OCI-LY1 (cell line): ENCODE measurements around the gene SLC25A13.

Experiments
- H2AFZ ChIP-seq: fragments of 200-600 bp; sonication (generic), shearing (Covaris generic); 2 replicates; pipeline ENCODE4 v1.6.0; 2014; ENCODE audit warnings: antibody characterized with exemption, mild to moderate bottlenecking, low read length
- H3F3A ChIP-seq: fragments of 200-600 bp; sonication (generic), shearing (Covaris generic); 2 replicates; pipeline ENCODE4 v1.6.0; 2014; ENCODE audit warnings: mild to moderate bottlenecking, antibody characterized with exemption, low read length, moderate library complexity; ENCODE audit not compliant: insufficient read depth
- H3K27ac ChIP-seq: fragments of 200-600 bp; sonication (generic); 2 replicates; pipeline ENCODE4 v1.5.1; 2014; ENCODE audit warnings: low read length, mixed run types, mild to moderate bottlenecking, low read depth; ENCODE audit not compliant: poor library complexity, severe bottlenecking
- H3K27me3 ChIP-seq: fragments of 200-600 bp; sonication (generic); 2 replicates; pipeline ENCODE4 v1.6.0; 2014; ENCODE audit warnings: antibody characterized with exemption, mild to moderate bottlenecking, low read length, moderate library complexity; ENCODE audit not compliant: insufficient read depth
- H3K36me3 ChIP-seq: fragments of 200-600 bp; sonication (generic); 2 replicates; pipeline ENCODE4 v1.6.1; 2014; ENCODE audit warnings: mild to moderate bottlenecking, antibody characterized with exemption, low read length, moderate library complexity, mixed read lengths; ENCODE audit not compliant: insufficient read depth
- H3K4me1 ChIP-seq: fragments of 200-600 bp; sonication (generic); 2 replicates; pipeline ENCODE4 v1.5.1; 2014; ENCODE audit warnings: mild to moderate bottlenecking, low read length, moderate library complexity; ENCODE audit not compliant: insufficient read depth, severe bottlenecking
- H3K4me2 ChIP-seq: fragments of 200-600 bp; sonication (generic), shearing (Covaris generic); 2 replicates; pipeline ENCODE4 v1.6.1; 2014; ENCODE audit warnings: low read length
- H3K4me3 ChIP-seq: fragments of 200-600 bp; sonication (generic); 2 replicates; pipeline ENCODE4 v1.5.1; 2014; ENCODE audit warnings: low read length, low read depth, mild to moderate bottlenecking, mixed read lengths; ENCODE audit not compliant: poor library complexity, severe bottlenecking
- H3K79me2 ChIP-seq: fragments of 200-600 bp; shearing (Covaris generic); 2 replicates; pipeline ENCODE4 v1.6.1; 2016; ENCODE audit warnings: mixed run types, low read length, mixed read lengths; ENCODE audit not compliant: insufficient read depth
- H3K9ac ChIP-seq: fragments of 200-600 bp; sonication (generic), shearing (Covaris generic); 2 replicates; pipeline ENCODE4 v1.6.1; 2014; ENCODE audit warnings: mild to moderate bottlenecking, low read length, mixed read lengths
- H3K9me2 ChIP-seq: fragments of 200-600 bp; sonication (generic), shearing (Covaris generic); 2 replicates; pipeline ENCODE4 v1.6.1; 2014; ENCODE audit warnings: low read depth, mild to moderate bottlenecking, low read length, mixed read lengths
- H3K9me3 ChIP-seq: fragments of 200-600 bp; shearing (Covaris generic); 2 replicates; pipeline ENCODE4 v1.6.1; 2014; ENCODE audit warnings: low read length, mixed read lengths
- H4K20me1 ChIP-seq: fragments of 200-600 bp; sonication (generic), shearing (Covaris generic); 2 replicates; pipeline ENCODE4 v1.6.0; 2016; ENCODE audit warnings: mild to moderate bottlenecking, low read length; ENCODE audit not compliant: insufficient read depth
- CTCF ChIP-seq: fragments of 200-600 bp; sonication (generic), shearing (Covaris generic); IDR thresholded peaks from 2 replicates; pipeline ENCODE4 v1.5.1; 2017; ENCODE audit warnings: mild to moderate bottlenecking, antibody characterized with exemption, low read length, moderate library complexity, mixed read lengths
- EZH2 ChIP-seq: fragments of 200-600 bp; sonication (generic), shearing (Covaris generic); IDR thresholded peaks from 2 replicates; pipeline ENCODE4 v1.8.0; 2017; ENCODE audit warnings: borderline replicate concordance, mixed run types, mild to moderate bottlenecking, antibody characterized with exemption, low read length, moderate library complexity, mixed read lengths

SLC25A13 gene

DNA sequence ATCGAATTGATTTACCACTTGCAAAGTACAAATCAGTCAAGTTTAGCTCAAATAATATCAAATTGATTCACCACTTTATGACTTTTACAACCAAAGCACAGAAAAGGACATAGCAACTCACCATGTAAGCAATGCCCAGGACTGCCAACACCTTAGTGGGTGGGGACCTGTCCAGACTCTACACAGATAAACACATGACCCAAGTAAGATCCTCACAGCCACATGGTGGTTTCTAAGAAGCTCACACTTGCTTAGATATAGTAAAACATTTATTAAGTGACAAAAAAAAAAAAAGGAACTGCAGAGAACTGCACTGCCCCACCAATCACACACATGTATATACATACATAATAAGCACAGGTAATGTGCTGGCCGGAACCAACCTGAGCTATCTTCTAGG is 116.2 kb downstream of the SLC25A13 start:
- Histone ChIP-seq H3K4me2 (no peak overlapping the region), H3K9ac (no peak overlapping the region), H2AFZ (no peak overlapping the region), H3K4me3 (no peak overlapping the region), H3K4me1 (no peaks in the 10 kb centered on the region), H4K20me1 (no peaks in the 10 kb centered on the region), H3K9me2 (no peaks in the 10 kb centered on the region), H3K27ac (no peak overlapping the region), H3K27me3 (no peaks in the 10 kb centered on the region), H3K79me2 (no peaks in the 10 kb centered on the region), H3K9me3 (no peaks in the 10 kb centered on the region), H3F3A (no peaks in the 10 kb centered on the region), H3K36me3 (no peaks in the 10 kb centered on the region)
- TF ChIP-seq EZH2 = no peak
- TF ChIP-seq CTCF = no peak

- Histone ChIP-seq H2AFZ (no peak overlapping the region), H3K9me3 (no peaks in the 10 kb centered on the region), H3K27ac (no peak overlapping the region), H4K20me1 (no peaks in the 10 kb centered on the region), H3K4me1 (no peaks in the 10 kb centered on the region), H3K27me3 (no peaks in the 10 kb centered on the region), H3K9me2 (no peaks in the 10 kb centered on the region), H3F3A (no peaks in the 10 kb centered on the region), H3K4me3 (no peak overlapping the region), H3K4me2 (no peak overlapping the region), H3K9ac (no peak overlapping the region), H3K36me3 (no peaks in the 10 kb centered on the region), H3K79me2 (no peaks in the 10 kb centered on the region)
- TF ChIP-seq CTCF (no peak), EZH2 (no peak)
These were observed 117.3 kb downstream of the SLC25A13 start for GRCh38 chr7:96204601-96205000.

DNA sequence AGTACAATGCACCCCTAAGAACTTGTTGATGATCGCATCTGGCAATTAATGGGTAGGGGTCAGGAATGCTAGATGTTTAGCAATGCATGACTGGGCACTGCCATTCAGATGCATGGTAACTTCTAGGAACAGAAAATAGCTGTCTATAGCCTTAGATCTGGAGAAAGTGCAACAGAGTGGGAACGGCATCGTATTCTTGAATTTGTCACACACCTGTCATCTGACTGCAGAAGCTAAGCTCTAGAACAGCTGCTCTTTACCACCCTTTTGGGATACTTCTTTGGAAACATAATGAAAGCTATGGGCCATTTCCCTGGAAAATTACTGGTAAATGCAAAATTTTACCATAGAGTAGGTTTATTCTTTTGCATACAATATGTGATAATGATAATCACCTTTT is 118.1 kb downstream of the SLC25A13 start:
- Histone ChIP-seq H3K4me3 (no peak overlapping the region), H3K9me2 (no peaks in the 10 kb centered on the region), H3K79me2 (no peaks in the 10 kb centered on the region), H3K4me1 (no peaks in the 10 kb centered on the region), H3K27ac (no peak overlapping the region), H3K9me3 (no peaks in the 10 kb centered on the region), H4K20me1 (no peaks in the 10 kb centered on the region), H3K9ac (no peak overlapping the region), H3K27me3 (no peaks in the 10 kb centered on the region), H3F3A (no peaks in the 10 kb centered on the region), H3K36me3 (no peaks in the 10 kb centered on the region), H3K4me2 (no peak overlapping the region), H2AFZ (no peak overlapping the region)
- TF ChIP-seq EZH2 = no peak

DNA sequence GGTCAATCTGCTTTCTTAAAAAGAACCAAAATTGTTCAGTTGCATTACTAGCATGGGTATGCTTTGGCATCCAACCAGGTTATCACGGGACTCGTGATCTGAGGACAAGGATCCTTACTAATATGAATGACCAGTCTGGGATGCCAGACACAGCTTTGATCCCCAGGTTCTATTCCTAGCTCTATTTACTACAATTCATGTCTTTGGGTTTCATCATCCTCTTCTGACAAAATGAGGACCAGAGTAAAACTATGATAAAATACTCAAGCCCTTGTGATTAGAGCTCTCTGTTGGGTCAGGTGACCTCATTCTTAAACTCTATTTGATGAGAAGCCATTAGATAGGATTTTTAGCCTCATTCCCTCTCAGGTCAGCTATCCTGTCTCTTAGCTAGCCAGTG is 119.8 kb downstream of the SLC25A13 start:
- H3K4me1 ChIP-seq = no peaks in the 10 kb centered on the region
- no peaks in the 10 kb centered on the region for H3K27me3 ChIP-seq
- H3K9me3 ChIP-seq = no peaks in the 10 kb centered on the region
- H3F3A ChIP-seq = no peaks in the 10 kb centered on the region
- H2AFZ ChIP-seq = no peak overlapping the region
- H3K79me2 ChIP-seq = no peaks in the 10 kb centered on the region
- H3K9ac ChIP-seq = no peak overlapping the region
- H3K27ac ChIP-seq = no peak overlapping the region
- H3K4me3 ChIP-seq = no peak overlapping the region
- H3K36me3 ChIP-seq = no peaks in the 10 kb centered on the region
- H3K4me2 ChIP-seq = no peak overlapping the region
- no peak for TF ChIP-seq EZH2
- no peak for TF ChIP-seq CTCF
- H4K20me1 ChIP-seq = no peaks in the 10 kb centered on the region
- H3K9me2 ChIP-seq = no peaks in the 10 kb centered on the region
